HEK293 (cell line): ENCODE measurements around the gene TNS3.

Experiments used
- CTCF ChIA-PET: fragments of 350-600 bp; formaldehyde crosslinking; extraction: SDS; loops from one replicate; lab custom pipeline; 2021; ENCODE audit warnings: antibody characterized with exemption; lab: Yijun Ruan, JAX
- POLR2A ChIA-PET: fragments of 300-600 bp; formaldehyde crosslinking; extraction: SDS; loops from one replicate; lab custom pipeline; 2020; ENCODE audit warnings: antibody characterized with exemption, inconsistent platforms; lab: Yijun Ruan, JAX
- H3K27ac ChIP-seq: fragments of 200-500 bp; sonication (Bioruptor generic); 2 replicates; pipeline ENCODE4 v1.5.1; 2014; ENCODE audit warnings: low read depth, low read length, control low read depth, inconsistent platforms; ENCODE audit errors: extremely low read depth
- H3K36me3 ChIP-seq, 2 experiments: fragments of 200-500 bp in 1 of 2; sonication (Bioruptor generic) in 1 of 2; 1 replicate in 1 of 2; 2 replicates in 1 of 2; pipeline ENCODE4 v1.5.1; 2014 to 2017; ENCODE audit warnings: inconsistent platforms in 2 of 2, low read length in 2 of 2; ENCODE audit not compliant: control insufficient read depth in 2 of 2, insufficient read depth in 1 of 2
- H3K4me1 ChIP-seq: fragments of 200-500 bp; sonication (Bioruptor generic); 2 replicates; pipeline ENCODE4 v1.5.1; 2014; ENCODE audit warnings: mild to moderate bottlenecking, low read length, inconsistent platforms; ENCODE audit not compliant: control insufficient read depth, insufficient read depth
- H3K4me3 ChIP-seq: 2 replicates; pipeline ENCODE4 v1.5.1; 2011; ENCODE audit warnings: low read depth, mild to moderate bottlenecking, control low read depth, low read length, moderate library complexity
- H3K9me3 ChIP-seq: fragments of 200-500 bp; sonication (Bioruptor generic); 2 replicates; pipeline ENCODE4 v1.5.1; 2014; ENCODE audit warnings: low read depth, low read length, inconsistent platforms; ENCODE audit not compliant: control insufficient read depth, insufficient read depth
- GLI4 ChIP-seq: fragments of 450-650 bp; formaldehyde crosslinking; IDR thresholded peaks from 2 replicates; pipeline ENCODE4 v1.5.1; 2016; ENCODE audit warnings: missing biosample characterization, missing genetic modification characterization
- HIC1 ChIP-seq: fragments of 450-650 bp; formaldehyde crosslinking; IDR thresholded peaks from 2 replicates; pipeline ENCODE4 v1.5.1; 2016; ENCODE audit warnings: missing biosample characterization, missing genetic modification characterization
- PRDM10 ChIP-seq: fragments of 450-650 bp; formaldehyde crosslinking; IDR thresholded peaks from 2 replicates; pipeline ENCODE4 v1.5.1; 2016; ENCODE audit warnings: missing biosample characterization, missing genetic modification characterization
- WT1 ChIP-seq: fragments of 450-650 bp; formaldehyde crosslinking; IDR thresholded peaks from 2 replicates; pipeline ENCODE4 v1.5.1; 2016; ENCODE audit warnings: missing biosample characterization, missing genetic modification characterization
- ZBTB26 ChIP-seq: fragments of 450-650 bp; formaldehyde crosslinking; optimal IDR thresholded peaks from 2 replicates; pipeline ENCODE3; 2016; ENCODE audit warnings: missing biosample characterization, mild to moderate bottlenecking, missing genetic modification characterization
- ZBTB48 ChIP-seq: fragments of 450-650 bp; formaldehyde crosslinking; IDR thresholded peaks from 2 replicates; pipeline ENCODE4 v1.5.1; 2016; ENCODE audit warnings: missing biosample characterization, missing genetic modification characterization
- ZFP3 ChIP-seq: fragments of 450-650 bp; formaldehyde crosslinking; IDR thresholded peaks from 2 replicates; pipeline ENCODE4 v1.5.1; 2016; ENCODE audit warnings: low read depth, missing biosample characterization, missing genetic modification characterization
- ZNF10 ChIP-seq: fragments of 450-650 bp; formaldehyde crosslinking; IDR thresholded peaks from 2 replicates; pipeline ENCODE4 v1.5.1; 2017; ENCODE audit warnings: missing biosample characterization, missing genetic modification characterization
- ZNF140 ChIP-seq: fragments of 450-650 bp; formaldehyde crosslinking; IDR thresholded peaks from 2 replicates; pipeline ENCODE4 v1.5.1; 2016; ENCODE audit warnings: missing biosample characterization, missing genetic modification characterization
- ZNF23 ChIP-seq: fragments of 450-650 bp; formaldehyde crosslinking; IDR thresholded peaks from 2 replicates; pipeline ENCODE4 v1.5.1; 2016; ENCODE audit warnings: missing biosample characterization, missing genetic modification characterization, borderline replicate concordance
- ZNF362 ChIP-seq: fragments of 450-650 bp; formaldehyde crosslinking; IDR thresholded peaks from 2 replicates; pipeline ENCODE4 v1.5.1; 2016; ENCODE audit warnings: missing biosample characterization, missing genetic modification characterization
- ZNF37A ChIP-seq: fragments of 450-650 bp; IDR thresholded peaks from 2 replicates; pipeline ENCODE4 v1.5.1; 2018; ENCODE audit warnings: missing biosample characterization, missing genetic modification characterization
- ZNF426 ChIP-seq: fragments of 450-650 bp; formaldehyde crosslinking; IDR thresholded peaks from 2 replicates; pipeline ENCODE4 v1.5.1; 2017; ENCODE audit warnings: missing biosample characterization, missing genetic modification characterization, mild to moderate bottlenecking, inconsistent platforms, moderate library complexity
- ZNF558 ChIP-seq: fragments of 450-650 bp; formaldehyde crosslinking; IDR thresholded peaks from 2 replicates; pipeline ENCODE4 v1.5.1; 2016; ENCODE audit warnings: missing biosample characterization, missing genetic modification characterization
- ZNF561 ChIP-seq: fragments of 450-650 bp; IDR thresholded peaks from 2 replicates; pipeline ENCODE4 v1.5.1; 2018; ENCODE audit warnings: missing biosample characterization, missing genetic modification characterization, borderline replicate concordance
- ZNF654 ChIP-seq: fragments of 450-650 bp; formaldehyde crosslinking; IDR thresholded peaks from 2 replicates; pipeline ENCODE4 v1.5.1; 2016; ENCODE audit warnings: low read depth, missing biosample characterization, missing genetic modification characterization
- ZNF707 ChIP-seq: fragments of 450-650 bp; formaldehyde crosslinking; IDR thresholded peaks from 2 replicates; pipeline ENCODE4 v1.5.1; 2016; ENCODE audit warnings: missing biosample characterization, missing genetic modification characterization
- ZNF843 ChIP-seq: fragments of 450-650 bp; formaldehyde crosslinking; IDR thresholded peaks from 2 replicates; pipeline ENCODE4 v1.5.1; 2016; ENCODE audit warnings: missing biosample characterization, missing genetic modification characterization

Gene TNS3

GRCh38 chr7:47310020-47310419, 271.9 kb downstream of the TNS3 start:
- ChIA-PET POLR2A (no interaction called here), CTCF (no interaction called here)
- H3K27ac ChIP-seq: no peak overlapping the region
- no peaks in the 10 kb centered on the region for H3K36me3 ChIP-seq
- TF ChIP-seq ZNF362 (tag by site-specific recombination) (no peak), ZNF707 (tag by site-specific recombination) (no peak), ZNF10 (no peak), ZNF23 (tag by site-specific recombination) (no peak), ZNF426 (tag by site-specific recombination) (no peak), PRDM10 (tag by site-specific recombination) (no peak), ZBTB48 (tag by site-specific recombination) (no peak), HIC1 (no peak), ZNF140 (tag by site-specific recombination) (no peak), ZFP3 (tag by site-specific recombination) (no peak)
- H3K9me3 ChIP-seq: no peaks in the 10 kb centered on the region
- no peak overlapping the region for H3K4me3 ChIP-seq
- H3K4me1 ChIP-seq: no peaks in the 10 kb centered on the region

GRCh38 chr7:47308808-47309207, 273.1 kb downstream of the TNS3 start:
- POLR2A ChIA-PET: no interaction called here

GRCh38 chr7:47307311-47307710, 274.6 kb downstream of the TNS3 start:
- POLR2A ChIA-PET: no interaction called here

More at GRCh38 chr7:47308808-47309207, 273.1 kb downstream of the TNS3 start:
- no peaks in the 10 kb centered on the region for H3K36me3 ChIP-seq
- H3K27ac ChIP-seq: no peak overlapping the region
- CTCF ChIA-PET: interaction anchor here (1.0 kb wide), 1 partner anchor 43 kb away, joined by 3 read pairs; no protein-coding TSS in a partner anchor
- H3K4me1 ChIP-seq: no peaks in the 10 kb centered on the region
- no peaks in the 10 kb centered on the region for H3K9me3 ChIP-seq
- TF ChIP-seq ZBTB26 (tag by site-specific recombination): no peak
- TF ChIP-seq ZNF558 (tag by site-specific recombination): no peak
- no peak for TF ChIP-seq ZNF37A (tag by site-specific recombination)
- no peak for TF ChIP-seq ZFP3 (tag by site-specific recombination)
- TF ChIP-seq WT1: no peak
- TF ChIP-seq, all 188 proteins: peak for 0
- H3K4me3 ChIP-seq: no peak overlapping the region

More at GRCh38 chr7:47307311-47307710, 274.6 kb downstream of the TNS3 start:
- Histone ChIP-seq H3K9me3 (no peaks in the 10 kb centered on the region), H3K27ac (no peak overlapping the region), H3K36me3 (no peaks in the 10 kb centered on the region), H3K4me1 (no peaks in the 10 kb centered on the region), H3K4me3 (no peak overlapping the region)
- CTCF ChIA-PET: interaction anchor here (0.6 kb wide), 1 partner anchor 9 kb away, joined by 4 read pairs; no protein-coding TSS in a partner anchor
- TF ChIP-seq ZNF654 (tag by site-specific recombination) (no peak), ZNF843 (tag by site-specific recombination) (no peak), GLI4 (tag by site-specific recombination) (no peak), ZNF561 (tag by site-specific recombination) (no peak), ZNF37A (tag by site-specific recombination) (no peak), ZNF10 (no peak)
